HuH-7 (cell line): ENCODE results near the gene ZNF236.
A peak's percentile ranks its signal among the peaks of the same experiment; 100 is the strongest.
"Not testable (repeated sequence)": the region's sequence is repeated elsewhere in the genome, so short reads cannot be mapped to it uniquely, and the experiment has no call there.

Experiments used
- DNase-seq: peaks from one replicate; pipeline ENCODE4 v3.0.0; 2011; ENCODE audit warnings: low spot score

The ZNF236 gene

DNA sequence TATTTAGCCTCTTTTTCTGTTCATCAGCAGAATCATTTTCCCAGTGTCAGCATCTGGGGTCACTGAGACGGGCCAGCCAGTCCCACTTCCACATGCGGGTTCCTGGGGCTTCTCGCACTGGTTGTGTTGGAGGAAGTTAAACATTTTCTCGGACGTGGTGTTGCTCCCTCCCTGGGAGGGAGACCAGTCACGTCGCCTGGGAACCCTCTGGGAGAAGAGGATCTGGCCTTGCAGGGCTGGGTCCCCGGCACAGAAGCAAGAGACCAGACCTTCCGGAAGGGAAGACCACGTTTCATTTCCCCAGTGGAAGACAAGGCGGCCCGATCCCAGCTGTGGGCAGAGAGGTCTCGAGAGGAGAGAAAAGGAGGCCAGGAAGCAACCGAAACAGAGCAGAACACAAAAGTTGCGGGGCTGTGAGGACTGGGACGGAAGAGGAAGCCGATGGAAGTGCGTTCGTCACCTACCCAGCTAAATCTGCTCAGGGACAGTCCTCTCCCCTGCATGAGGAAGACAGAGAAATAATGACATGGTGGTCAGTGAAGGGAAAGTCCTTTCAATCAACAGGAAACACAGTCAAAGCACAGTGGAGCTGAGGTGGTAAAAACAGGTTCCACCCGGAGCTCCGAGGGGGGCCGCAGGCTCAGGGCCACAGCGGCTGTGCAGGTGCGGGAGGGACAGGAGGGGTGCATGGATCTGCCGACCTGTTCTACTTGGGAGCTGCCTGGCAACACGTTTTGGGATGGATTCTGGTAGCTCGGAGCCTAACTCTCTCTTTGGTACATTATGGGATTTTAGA is 165.9 kb downstream of the ZNF236 start:
- no peak for DNase-seq

DNA sequence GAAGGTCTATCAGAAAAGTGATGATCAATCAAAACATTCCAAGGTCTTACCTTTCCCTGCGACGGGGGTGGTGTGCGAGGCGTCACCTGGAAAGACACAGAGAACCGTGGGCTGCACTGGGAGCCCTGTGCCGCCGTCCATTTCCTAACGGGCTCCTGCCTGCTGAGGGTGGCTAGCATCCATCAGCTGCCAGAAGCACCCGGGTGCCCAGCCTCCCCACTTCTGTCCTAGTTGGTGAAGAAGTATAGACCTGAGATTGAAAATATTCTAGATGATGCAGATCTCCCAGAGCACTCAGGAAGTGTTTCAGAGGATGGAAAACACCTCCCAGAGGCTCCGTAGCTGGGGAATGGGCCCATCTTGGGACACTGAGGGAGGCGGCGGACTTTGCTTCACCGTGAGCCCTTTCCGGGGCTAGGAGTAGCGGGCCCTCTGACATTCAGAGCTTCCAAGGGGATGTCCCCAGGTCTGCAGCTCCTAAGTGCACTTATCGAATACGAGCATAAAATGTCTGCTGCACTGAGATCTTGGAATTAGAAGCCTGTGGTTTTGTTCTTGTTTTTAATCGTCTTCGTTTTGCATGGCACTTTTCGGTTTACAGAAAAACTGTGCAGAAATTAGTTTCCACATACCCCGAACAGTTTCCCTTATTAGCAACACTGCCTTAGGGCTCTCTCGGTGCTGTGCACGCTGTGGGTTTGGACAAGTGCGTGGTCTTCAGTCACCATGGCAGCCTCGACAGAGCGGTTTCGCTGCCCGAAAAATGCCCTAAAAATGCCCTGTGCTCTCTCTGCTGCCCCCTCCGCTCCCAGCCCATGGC is 166.7 kb downstream of the ZNF236 start:
- DNase-seq = no peak

DNA sequence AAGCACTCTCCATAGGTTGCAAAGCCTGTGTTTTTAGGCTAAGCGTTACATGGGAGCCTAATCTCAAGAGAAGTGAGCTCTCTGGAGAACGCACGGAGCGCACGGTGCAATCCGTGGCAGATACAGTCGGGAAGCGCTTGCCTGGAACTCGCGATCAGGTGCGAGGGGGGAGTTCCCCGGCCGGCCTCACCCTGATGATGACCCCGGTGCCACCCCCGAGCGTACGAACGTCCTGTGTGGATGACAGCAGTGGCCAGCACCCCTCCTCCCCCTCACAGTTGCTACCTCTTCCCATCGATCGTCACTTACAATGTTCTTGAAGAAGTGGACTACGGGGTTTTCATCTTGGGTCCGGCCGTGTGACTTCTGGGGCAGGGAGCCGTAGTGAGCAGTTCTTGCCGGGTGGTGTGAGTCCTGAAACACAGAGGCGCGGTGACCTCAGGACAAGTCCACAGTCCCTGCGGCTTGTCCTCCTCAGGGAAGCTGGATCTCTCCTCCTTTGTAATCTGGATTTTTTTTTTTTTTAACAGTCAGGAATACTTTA is 167.4 kb downstream of the ZNF236 start:
- DNase-seq = no peak

DNA sequence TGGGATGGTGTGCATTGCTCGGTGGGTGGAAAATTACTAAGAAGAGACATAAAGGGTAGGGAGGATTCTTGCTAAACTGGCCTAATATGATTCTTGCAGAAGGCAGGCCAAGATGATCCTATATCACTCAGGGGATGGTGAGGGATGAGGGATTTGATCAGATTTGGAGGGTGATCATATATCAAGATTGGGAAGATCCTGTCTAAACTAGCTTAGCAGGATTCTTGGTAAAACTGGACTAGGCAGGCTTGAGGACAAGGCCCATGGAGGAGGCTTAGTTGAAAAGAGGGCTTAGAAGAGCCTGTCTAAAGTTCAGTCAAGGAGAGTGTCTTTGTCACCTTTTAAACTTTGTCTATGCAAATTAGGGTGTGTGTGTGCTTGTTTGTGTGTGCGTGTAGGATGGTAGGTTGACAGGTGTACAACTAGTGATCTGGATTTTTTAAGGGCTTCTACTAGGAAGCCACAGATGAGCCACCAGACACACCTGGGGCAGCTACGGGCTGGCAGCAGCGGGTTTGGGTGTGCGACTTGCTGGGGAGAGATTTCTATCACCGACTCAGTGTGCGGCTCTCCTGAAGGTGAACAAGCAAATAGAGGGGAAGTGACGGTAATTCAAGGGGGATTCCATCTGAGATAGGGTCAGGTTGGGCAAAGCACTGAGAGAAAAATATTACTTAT is 168.1 kb downstream of the ZNF236 start:
- not testable (repeated sequence) for DNase-seq

DNA sequence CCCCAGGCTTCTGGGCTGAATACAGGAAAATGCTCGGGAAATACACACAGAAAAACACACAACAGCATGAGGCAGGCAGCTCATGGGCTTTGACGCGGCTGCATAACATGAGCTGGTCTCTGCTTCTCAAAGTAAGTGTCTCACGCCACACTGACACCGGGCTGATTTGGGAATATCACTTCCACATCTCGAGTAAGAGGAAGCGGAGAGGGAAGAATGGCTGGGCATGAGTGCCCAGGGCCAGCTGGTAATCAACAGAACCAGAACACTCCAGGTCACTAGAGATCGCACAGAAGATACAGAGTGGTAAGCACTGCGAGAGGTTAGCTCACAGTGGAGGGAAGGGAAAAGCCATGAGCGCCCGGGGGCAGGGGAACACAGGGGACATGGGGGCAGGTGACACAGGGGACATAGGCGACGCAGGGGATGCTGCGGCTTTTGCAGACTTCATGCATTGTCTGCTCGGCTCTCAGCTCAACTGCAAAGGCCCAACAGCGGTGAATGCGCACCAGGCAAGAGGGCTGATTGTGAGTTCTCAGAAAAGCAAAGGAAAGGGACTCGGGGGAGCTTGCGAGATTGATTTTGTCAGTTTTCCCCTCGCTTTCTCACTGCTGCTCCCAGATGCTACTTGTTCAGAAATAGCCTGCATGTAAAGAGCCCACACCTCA is 168.8 kb downstream of the ZNF236 start:
- DNase-seq = no peak

DNA sequence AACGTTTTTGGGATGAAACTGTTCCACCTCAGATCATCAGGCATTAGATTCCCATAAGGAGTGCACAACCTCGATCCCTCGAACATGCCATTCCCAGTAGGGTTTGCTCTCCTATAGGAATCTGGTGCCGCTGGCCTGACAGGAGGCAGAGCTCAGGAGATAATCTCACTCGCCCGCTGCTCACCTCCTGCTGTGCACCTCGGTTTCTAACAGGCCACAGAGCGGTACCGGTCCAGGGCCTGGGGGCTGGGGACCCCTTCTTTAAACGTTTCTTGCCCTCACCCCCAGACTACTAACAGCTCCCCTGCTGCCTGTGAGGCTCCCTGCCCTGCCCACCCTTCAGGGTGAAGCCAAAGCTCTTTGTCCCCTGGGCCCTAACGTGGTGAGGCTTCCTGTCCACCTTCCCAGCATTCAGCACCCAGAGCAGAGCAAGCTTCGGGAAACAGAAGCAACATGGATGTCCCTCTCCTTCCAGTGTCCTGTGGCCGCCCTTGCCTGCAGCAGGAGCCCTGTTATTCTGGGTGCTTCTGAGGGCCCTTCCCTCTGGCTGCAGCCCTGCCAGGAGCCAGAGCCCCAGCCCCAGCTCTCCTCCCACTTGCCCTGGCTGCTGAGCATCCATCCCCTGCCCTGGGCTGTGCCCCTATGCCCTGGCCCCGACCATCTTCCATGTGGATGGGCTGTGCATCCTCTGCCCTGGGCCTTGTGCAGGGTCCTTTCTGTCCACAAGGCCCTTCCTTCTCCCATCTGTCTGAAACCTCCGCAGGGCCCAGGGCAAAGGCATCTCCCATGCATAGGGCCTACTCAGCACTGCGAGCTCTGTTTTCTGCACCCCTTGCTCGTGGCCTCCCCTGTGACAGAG is 170.1 kb downstream of the ZNF236 start:
- no peak for DNase-seq

DNA sequence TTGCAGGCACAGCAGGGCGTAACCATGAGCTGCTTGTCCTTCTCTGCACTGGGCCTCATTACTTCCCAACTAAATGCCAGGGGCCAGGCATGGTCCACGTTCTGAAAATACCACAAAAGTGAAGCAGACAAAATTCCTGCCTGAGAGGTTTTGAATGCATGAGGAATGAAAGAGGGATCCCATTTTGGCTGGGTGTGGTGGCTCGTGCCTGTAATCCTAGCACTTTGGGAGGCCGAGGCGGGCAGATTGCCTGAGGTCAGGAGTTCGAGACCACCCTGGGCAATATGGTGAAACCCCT is 170.7 kb downstream of the ZNF236 start:
- no peak for DNase-seq

DNA sequence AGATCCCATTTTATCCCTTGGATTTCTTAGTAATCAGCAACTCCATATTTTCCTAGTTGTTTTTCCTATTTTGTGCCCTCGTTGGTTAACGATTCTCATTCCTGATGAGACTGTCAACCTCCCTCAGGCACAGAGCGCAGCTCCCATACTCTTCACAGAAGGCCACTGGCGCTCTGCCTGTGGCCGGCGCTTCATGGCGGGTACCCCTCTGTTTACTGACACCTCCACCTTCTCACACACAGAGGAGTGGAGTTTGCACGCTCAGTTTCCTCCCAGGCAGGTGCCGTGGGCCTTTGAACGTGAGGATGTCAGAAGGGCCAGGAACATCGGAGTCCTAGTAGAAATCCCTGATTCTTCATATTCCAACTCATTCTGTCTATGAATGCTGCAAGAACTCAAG is 171.2 kb downstream of the ZNF236 start:
- no peak for DNase-seq

DNA sequence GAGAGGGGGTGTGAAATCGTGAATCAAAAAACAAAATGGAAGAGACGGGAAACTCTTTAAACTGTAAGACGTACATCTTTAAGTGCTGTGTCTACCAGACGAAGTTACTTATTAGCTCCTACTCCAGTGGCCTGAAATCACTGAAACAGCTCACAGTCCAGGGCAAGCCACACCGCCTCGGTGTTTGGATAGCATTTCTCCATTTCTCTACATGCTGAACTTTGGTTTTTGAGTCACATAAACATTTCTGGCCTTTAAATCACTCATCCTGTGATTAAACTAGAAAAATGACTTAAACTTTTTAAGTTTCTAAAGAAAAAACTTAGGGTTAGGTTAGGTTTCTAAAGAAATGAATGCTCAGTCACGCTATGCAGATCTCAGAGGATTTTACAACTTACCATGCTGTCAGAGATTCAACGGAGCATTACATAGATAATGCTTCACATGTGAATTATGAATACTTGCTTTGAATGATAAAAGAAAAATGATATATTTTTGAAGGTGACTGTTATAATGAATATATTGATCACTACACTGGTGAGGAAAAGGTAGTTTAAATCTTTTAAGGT is 171.8 kb downstream of the ZNF236 start:
- no peak for DNase-seq

DNA sequence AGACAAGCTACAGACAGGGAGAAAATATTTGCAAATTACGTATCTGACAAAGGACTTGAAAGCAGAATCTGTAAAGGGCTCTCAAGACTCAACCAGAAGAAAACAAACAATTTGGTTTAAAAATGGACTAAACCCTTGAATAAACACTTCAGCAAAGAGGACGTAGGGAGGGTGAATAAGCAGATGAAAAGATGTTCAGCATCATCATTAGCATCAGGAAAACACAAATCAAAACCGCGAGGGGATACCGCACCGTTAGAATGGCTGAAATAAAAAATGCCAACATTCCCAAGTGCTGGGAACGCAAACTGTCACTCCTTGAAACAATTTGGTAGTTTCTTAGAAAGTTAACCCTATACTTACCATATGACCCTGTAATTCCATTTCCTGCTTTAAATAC is 173.5 kb downstream of the ZNF236 start:
- DNase-seq = no peak

DNA sequence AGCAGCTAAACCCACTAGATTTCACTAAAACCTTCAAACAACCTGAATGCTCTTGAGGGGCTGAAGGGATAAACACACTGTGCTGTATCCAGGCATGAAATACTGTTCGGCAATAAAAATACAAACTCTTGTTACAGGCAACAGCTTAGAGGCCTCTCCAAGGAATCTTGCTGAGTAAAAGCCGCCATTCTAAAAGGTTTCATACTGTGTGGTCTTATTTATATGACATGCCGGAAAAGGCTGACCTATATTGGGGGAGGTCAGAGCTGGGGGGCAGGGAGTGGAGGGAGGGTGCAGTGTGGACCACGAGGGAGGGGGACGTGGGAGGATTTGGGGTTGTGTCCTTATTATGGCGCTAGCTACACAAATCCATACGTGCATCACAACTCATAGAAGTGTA is 174.1 kb downstream of the ZNF236 start:
- DNase-seq = no peak

DNA sequence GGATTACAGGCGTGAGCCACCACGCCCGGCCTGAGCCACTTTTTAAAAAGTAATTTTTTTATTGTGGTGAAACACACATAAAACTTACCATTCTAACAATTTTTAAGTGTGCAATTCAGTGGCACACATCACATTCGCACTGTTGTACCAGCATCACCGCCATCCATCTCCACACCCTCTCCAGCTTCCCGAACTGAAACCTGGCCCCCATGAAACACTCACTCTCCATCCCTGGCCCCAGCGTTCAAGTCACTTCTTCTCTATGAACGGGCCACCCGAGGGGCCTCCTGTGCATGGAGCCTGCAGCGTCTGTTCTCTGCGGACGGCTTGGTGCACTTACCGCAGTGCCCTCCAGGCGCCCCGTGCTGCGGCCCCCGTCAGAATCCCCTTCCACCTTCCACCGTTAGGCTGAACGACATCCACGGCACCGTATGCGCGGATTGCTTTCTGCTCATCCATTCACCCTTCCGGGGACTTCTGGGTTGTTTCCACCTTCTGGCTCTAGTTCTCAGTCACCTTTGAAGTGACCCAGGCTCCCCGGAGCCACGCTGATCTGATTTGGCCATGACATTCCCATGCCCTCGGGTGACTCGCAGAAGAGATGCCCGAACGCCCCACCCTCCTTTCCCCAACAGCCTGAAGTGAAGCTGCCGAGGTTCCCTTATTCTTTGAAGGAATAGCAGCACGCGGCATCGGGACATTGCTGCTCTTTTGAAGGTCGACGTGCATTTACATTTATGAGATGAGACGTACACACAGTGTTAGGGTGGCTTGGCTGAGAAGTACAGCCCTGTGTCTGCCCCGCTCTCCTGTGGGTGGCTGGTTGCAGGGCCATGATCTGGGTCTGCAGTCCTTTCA is 175.8 kb downstream of the ZNF236 start:
- no peak for DNase-seq

DNA sequence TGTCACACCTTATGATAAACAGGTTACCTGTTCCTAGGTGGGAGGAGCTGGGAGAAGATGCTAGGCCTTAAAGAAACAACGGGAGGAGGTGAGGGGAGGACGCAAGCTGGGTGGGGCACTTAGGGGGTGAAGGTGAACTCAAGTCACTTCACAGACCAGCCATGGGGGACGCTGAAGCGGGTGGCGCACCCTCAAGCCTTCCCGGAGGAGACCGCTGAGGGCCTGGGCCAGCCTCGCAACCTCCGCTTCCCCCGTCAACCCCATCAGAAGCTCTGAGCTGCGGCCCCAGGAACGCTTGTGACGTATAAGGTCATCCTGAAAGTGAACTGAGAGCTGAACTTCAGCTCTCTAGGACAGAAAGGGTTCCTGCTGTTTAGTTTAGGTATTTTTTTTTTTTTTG is 176.7 kb downstream of the ZNF236 start:
- no peak for DNase-seq

DNA sequence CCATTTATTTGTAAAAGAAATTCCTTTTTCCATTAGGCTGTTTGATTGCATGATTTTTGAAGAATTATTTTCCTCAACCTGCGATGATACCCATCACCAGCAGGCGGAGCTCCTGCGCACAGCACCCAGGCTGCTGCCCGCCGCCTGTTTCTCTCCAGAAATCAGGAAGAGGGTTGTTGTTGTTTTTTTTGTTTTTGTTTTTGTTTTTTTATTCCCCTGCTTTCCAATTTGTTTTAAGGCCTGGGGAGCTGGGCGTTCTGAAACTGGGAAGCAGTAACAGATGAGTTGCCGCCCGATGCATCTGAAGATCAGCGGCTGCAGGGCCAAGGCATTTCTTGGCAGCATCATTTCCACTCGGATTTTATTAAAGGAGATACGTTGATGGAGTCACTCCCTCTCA is 178.2 kb downstream of the ZNF236 start:
- peak; percentile 47 for DNase-seq

DNA sequence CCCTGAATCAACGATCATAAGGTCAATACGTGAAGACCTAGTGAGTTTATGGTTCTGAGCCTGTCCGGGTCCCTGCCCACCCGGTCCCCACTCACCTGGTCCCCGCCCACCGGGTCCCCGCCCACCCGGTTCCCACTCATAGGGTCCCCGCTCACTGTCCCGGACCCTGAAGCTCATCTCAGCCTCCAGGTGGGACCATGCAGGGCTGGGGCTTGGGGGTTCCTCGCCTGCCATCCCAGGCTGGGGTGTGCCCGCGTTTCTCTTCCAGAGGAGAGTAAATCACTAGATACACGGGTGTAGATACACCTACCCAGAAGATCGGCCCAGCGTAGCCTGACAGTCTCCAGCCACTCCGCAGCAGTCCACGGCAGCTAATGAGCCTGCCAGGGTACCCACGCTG is 178.7 kb downstream of the ZNF236 start:
- no peak for DNase-seq

DNA sequence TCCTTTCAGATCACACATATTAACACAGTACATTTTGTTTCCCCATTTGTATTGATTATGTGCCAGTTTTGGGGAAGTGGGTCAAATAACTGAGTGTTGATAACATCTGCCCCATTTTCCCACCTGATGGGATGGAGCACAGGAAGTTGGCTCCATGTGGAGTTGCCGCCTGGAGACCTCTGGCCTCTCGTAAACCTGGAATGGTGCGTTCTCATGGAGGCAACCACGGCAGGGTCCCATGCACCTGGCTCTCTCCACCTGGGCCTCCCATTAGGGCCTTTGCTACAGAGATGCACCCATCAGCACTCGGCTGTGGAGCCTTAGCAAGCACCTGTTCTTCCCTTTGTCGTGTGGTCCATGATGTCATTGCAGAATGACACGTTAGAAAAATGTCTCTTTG is 179.6 kb downstream of the ZNF236 start:
- no peak for DNase-seq

DNA sequence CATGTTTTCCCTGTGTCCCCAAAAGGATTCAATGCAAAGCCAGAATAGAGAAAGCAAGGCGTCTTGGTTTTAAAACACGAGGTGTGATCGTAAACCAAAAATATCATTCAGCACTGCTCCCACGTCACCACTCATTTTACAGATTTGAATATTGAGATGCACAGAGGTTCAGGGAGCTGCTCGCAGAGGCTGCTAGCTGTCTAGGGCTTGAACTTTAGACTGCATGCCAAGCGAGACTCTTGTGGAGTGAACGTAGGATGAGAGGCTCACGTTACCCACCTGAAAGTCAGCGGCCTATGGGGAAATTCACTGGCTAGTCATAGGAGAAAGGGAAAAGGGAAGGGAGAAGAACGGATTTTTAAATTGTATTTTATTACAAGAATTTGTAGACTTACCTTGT is 180.1 kb downstream of the ZNF236 start:
- DNase-seq = no peak

DNA sequence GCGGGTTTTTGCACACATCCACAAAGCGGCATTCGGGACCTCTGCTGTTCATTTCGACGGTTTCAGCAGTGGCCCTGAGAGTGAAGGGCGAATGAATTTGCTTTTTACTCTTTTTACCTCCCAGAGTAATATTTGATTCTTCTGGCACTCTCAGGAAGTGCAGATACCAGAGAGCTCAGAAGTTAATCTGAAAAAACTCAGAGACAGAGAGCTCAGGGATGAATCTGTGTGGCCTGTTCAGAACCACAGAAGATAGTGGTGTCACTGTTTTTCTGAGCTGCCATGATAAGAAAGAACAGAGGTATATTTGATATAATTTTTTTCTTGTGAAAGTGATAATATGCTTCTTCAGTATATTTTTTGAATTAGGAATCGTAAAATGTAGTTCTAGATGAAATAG is 181.0 kb downstream of the ZNF236 start:
- DNase-seq = no peak

DNA sequence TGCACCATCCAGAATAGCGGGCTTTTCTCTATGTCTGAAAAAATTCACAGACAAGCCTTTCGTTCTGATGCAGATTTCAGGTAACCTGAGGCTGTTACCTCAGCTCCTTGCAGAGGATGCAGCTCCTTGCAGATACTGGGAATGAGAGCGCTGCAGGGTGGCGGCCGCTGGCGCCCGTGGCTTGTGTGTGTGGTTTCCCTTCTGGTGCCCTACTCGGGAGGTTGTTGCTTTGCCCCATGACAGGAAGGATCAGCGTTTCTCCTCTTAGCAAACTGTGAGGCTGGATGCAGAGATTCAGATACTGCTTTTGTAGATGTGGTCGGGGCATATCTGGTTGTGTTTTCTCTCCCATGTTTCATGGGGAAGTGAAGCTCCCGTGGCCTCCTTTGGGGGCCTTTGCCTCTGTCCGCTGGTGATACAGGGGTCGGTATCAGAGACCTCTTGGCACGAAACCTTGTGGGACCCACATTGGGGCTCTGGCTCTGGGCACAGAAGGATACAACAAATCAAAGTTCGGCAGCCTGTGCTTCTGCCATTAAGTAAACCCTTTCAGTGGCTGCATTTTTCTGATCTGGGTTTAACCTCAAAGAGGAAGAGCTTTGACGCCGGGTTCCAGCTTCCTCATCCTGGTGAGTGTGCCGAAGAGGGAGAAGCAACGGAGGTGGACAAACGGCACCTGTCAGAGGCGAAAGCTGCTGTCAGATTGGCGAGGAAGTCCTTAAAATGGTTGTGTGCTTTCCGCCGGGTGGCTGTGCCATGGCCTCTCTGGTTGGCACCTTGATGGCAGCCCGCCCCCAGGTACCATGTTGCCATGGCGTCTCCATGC is 182.4 kb downstream of the ZNF236 start:
- DNase-seq = no peak
